Ecto neural progenitor cell (in vitro differentiated cells): Measurements from ENCODE around the gene PLCL1.
"Not testable (repeated sequence)": the region's sequence is repeated elsewhere in the genome, so short reads cannot be mapped to it uniquely, and the experiment has no call there.

Source experiments
- DNase-seq: peaks from one replicate; pipeline ENCODE4 v3.0.0-alpha.2; 2018; ENCODE audit warnings: low spot score

Gene PLCL1

DNA sequence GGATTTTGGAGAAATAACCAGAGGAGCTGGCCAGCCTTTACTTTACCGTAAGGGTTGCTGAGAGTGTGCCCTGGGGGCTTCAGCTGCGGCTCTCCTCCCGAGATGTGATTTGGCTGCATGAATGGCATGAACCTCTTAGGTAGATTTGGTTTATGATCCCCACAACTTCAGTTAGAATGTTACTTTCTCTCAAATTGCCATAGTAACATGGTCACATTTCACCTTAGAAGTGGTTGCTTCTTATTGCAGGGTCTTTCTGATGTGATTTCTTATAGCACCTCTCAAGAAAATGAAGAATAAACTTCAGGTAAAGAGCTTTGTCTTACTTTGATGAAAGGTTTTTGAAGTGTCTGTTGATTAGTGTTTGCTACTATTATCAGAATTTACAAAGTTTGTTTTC, 5.6 kb downstream of the PLCL1 start:
- no peak for DNase-seq

DNA sequence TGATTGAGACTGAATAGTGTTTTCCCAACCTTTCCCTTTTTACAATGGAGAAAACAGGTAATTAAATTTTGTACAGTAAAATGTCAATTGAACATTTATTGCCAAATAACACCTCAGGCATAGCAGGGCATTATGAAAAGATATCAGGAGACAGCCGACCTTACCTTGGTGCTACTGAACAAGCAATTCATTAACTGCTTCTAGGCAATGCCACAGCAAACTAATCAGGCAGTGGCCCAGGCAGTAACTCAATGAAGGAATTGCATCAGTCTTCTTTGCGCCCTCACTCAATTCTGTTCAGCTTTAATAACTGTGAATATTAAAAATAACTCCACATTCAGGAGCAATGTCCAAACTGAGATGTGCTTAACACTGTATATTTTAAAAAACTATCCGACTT, 6.1 kb downstream of the PLCL1 start:
- DNase-seq: no peak

- DNase-seq: no peak
Measured at GRCh38 chr2:197813093-197813787, 8.8 kb downstream of the PLCL1 start.

GRCh38 chr2:197814526-197814925, 10.1 kb downstream of the PLCL1 start:
- DNase-seq: no peak

DNA sequence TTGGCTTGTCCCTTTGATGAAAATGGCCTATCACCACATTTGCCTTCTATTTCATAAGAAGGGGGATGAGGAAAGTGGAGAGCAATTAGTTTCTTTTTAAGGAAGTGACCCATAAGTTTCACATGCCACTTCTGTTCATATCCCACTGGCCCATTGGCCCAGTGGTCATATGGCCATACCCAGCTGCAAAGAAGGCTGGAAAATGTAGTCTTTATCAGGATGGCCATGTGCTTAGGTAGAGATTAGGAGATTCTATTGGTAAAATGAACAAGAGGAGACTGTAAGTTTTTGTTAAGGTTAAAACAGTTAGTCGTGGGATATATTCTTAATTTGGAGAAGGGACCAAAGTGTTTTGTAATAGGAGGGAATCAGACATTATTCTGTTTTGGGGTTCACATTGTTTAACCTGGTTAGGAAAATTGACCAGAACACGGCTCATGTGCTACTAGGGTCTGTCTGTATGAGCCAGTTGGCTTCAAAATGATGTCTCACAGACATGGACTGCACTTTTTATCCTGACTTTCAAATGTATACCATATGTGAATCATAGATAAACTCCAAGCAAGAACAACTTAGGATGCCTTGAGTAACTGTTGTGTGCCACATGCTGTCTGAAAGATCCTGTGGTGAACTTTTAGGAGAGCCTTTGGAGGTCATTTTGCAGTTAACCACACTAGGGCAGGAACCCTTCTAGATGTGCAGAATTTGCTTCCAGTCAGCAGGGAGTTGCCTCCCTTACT, 17.3 kb downstream of the PLCL1 start:
- no peak for DNase-seq

GRCh38 chr2:197822333-197822732, 17.9 kb downstream of the PLCL1 start:
- DNase-seq: no peak

- DNase-seq: no peak
Measured at GRCh38 chr2:197827618-197828017, 23.2 kb downstream of the PLCL1 start.

- no peak for DNase-seq
Measured at GRCh38 chr2:197828464-197829135, 24.2 kb downstream of the PLCL1 start.

GRCh38 chr2:197834771-197835170, 30.4 kb downstream of the PLCL1 start:
- not testable (repeated sequence) for DNase-seq

DNA sequence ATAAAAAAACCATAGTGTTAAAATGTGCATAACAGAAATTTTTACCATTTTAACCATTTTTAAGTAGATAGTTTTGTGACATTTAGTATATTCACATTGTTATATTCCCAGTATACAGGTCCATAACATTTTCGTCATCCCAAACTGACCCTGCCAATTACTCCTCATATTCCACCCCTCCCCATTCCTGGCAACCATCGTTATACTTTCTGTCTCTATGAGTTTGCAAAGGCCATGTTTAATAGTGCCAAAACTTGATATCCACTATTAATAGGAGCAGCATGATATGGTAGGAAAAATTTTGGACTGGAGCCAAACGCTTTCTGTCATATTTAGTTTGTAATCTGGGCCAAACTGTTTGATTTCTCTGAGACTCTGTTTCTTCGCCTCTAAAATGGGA, 30.9 kb downstream of the PLCL1 start:
- DNase-seq: no peak

- no peak for DNase-seq
Measured at GRCh38 chr2:197838036-197838435, 33.6 kb downstream of the PLCL1 start.

DNA sequence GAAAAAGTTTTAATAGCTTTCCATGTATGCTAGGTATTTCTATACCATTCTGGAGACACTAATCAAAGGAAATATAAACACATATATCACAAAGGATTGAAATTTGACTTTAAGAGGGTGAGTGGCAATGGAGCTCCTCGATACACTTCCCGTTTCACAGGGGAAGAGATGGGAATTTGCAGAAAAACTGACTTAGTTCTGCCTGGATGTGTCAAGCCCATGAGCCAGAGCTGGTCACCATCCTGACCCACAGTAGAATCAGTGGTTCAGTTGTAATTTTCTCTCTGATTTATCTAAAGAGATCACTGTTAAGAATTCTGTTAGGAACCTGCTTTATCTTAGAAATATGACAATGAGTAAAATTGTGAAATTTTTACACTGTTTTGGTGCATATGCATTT, 34.2 kb downstream of the PLCL1 start:
- DNase-seq: no peak

DNA sequence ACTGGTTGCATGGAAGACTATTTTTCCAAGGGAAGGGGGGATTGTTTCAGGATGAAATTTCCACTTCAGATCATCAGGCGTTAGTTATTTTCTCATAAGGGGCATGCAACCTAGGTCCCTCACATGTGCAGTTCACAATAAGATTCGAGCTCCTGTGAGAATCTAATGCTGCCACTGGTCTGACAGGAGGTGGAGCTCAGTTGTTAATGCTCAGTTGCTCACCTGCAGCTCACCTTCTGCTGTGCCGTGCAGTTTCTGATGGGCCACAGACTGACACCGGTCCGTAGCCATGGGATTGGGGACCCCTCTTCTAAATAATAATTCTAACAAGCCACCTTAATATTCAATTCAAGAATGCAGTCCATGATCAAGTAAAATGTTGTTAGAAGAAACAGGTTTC, 34.9 kb downstream of the PLCL1 start:
- no peak for DNase-seq

DNA sequence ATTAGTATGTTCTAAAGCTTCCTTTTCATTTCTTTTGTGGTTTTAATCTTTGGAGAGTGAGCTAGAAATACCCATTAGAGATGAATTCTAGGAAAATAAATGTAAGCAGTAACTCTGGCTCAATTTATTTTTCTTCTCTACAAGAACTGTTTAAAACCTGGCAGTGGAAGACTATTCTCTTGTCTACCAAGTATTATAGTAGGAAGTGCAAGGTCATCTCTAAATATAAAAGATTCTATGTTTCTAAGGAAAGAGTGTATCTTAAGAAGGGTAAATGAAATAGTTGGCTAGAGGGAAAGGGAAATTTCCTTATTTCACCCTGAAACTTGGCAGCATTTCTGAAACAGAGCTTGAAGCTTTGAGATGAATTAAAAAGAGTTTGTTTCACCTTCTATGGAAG, 35.5 kb downstream of the PLCL1 start:
- no peak for DNase-seq

DNA sequence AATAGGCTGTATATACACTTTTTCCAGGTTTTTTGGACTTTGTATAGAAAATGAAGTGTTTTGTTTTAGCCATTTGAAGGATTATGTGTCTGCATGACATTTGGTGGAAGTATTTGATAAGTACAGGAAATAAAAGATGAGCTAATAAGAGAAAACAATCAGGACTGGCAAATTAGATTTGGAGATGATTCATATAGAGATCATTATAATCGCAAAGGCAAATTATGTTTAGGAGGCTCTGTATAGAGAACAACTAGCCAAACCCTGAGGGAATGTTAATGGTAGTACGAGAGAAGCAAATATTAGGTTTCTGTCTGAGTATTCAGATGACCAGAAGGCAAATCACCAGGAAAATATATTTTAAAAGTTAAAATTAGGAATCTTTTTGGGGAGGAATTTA, 41.7 kb downstream of the PLCL1 start:
- DNase-seq: no peak

DNA sequence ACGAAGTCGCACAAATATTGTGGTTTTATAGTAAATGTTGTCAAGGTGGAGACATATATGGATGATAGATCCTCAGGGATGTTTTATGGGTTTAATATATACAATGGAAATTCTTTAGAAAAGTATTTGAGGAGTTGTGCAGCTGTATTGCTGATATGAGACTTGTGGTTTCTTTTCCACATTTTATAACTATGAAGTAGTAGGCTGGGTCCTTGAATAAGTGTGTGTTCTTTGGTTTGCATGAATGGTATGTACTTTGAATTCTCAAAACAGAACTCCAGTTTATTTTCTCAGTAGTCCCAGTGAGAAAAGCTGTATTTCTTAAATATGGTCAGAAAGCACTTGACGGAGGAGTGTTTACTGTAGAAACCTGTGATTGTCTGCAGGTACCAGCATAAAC, 42.4 kb downstream of the PLCL1 start:
- DNase-seq: no peak

DNA sequence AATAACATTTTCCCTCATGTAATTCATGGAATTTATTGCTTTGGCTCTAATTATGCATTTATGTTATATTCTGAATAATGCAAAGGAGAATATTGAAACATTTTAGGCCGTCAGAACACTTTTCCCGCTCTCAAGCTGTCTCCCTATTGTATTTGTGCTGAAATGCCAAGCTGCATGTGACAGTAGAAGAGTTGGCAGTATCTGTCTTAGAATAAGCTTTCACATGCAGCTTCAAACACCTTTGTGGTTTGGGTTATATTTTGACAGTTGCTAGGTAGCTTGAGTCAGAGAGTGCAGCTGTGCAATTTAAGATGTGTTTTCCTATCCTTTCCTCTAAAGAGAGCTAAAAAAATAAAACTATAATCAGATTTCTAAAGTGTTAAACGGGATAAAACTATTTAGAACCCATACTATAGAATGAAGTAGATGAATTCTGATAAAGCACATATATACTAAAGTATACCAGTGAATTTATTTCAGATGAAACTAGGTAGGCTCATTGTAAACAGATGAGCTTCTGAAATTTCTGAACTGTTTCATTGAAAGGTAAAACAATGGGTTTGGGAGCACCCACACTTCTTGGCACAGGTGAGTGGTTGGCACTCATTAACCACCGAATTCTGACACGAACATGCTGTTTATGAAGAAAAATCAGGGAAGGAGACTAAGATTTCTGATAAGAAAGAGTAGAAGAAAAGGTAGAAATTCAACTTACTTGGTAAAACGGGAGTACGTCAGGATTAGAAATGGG, 43.4 kb downstream of the PLCL1 start:
- no peak for DNase-seq

GRCh38 chr2:197848602-197849001, 44.2 kb downstream of the PLCL1 start:
- no peak for DNase-seq

GRCh38 chr2:197850882-197851450, 46.6 kb downstream of the PLCL1 start:
- no peak for DNase-seq

DNA sequence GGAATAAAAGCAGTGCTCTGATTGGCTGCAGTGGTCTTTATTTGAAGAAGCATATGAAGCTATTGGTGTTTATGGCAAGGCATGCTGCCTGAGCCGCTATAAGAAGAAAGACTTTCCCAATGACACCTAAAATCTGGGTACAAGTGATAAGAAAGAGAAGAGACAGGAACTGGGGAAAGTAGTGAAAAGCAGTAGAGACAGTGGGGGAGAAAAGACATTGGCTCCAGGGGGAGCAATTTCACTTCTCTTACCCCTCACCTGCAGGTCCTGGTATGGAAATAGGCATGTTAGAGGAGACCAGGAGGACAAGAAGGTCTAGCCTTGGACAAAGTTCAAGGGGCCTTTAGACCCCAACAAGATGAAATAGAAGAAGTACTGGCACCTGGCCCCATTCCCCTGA, 47.1 kb downstream of the PLCL1 start:
- no peak for DNase-seq

- DNase-seq: no peak
Measured at GRCh38 chr2:197852108-197852507, 47.7 kb downstream of the PLCL1 start.

DNA sequence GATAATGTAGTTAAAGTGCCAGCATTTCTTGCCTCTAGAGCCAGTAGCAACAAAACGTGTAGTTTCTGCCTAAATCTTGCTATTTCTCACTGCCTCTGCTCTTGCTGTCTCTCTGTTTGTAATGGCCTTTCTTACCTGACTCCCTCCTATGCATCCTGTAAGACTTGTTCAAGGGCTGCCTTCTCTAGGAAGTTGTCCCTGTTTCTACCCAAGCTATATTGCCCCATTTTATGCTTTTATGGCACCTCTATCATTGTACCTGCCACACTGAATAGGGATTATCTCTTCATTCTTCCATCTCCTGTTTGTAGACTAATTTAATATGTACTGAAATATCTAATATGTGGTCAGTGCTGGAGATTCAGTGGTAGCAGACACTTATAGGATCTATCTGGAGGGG, 49.2 kb downstream of the PLCL1 start:
- no peak for DNase-seq
